GM23248 (cell line): Measurements from ENCODE around the gene NOL9. TPM values are rescaled to one million over a fixed set of nuclear protein-coding genes. Genes with fewer than 3 reads are reported as not detected.

Experiments used
- DNase-seq: peaks from one replicate; pipeline ENCODE4 v3.0.0-alpha.2; 2015
- H2AFZ ChIP-seq: fragments of 200-600 bp; sonication (generic); 2 replicates; pipeline ENCODE4 v1.6.1; 2016; ENCODE audit warnings: antibody characterized with exemption
- H3F3A ChIP-seq: fragments of 200-600 bp; sonication (generic); 2 replicates; pipeline ENCODE4 v1.6.1; 2016; ENCODE audit warnings: mild to moderate bottlenecking, antibody characterized with exemption, mixed run types; ENCODE audit not compliant: insufficient read depth
- H3K27ac ChIP-seq: fragments of 200-600 bp; sonication (generic); 2 replicates; pipeline ENCODE4 v1.5.1; 2016; ENCODE audit warnings: mild to moderate bottlenecking
- H3K27me3 ChIP-seq: fragments of 200-600 bp; sonication (generic); replicated peaks from 2 replicates; pipeline ENCODE4 v1.6.1; 2016; ENCODE audit warnings: mild to moderate bottlenecking; ENCODE audit not compliant: insufficient read depth
- H3K36me3 ChIP-seq: fragments of 200-600 bp; sonication (generic); 2 replicates; pipeline ENCODE4 v1.6.1; 2016; ENCODE audit warnings: low read depth, mild to moderate bottlenecking
- H3K4me1 ChIP-seq: fragments of 200-600 bp; sonication (generic); 2 replicates; pipeline ENCODE4 v1.6.1; 2016; ENCODE audit warnings: mild to moderate bottlenecking; ENCODE audit not compliant: insufficient read depth
- H3K4me2 ChIP-seq: fragments of 200-600 bp; sonication (generic); one replicate; pipeline ENCODE4 v1.6.1; 2016; ENCODE audit warnings: mild to moderate bottlenecking; ENCODE audit not compliant: unreplicated experiment
- H3K4me3 ChIP-seq: fragments of 200-600 bp; sonication (generic); 2 replicates; pipeline ENCODE4 v1.5.1; 2016; ENCODE audit warnings: mild to moderate bottlenecking
- H3K79me2 ChIP-seq: fragments of 200-600 bp; sonication (generic); 2 replicates; pipeline ENCODE4 v1.6.1; 2016; ENCODE audit warnings: mild to moderate bottlenecking; ENCODE audit not compliant: insufficient read depth
- H3K9ac ChIP-seq: fragments of 200-600 bp; sonication (generic); 2 replicates; pipeline ENCODE4 v1.6.1; 2016; ENCODE audit warnings: mild to moderate bottlenecking
- H3K9me2 ChIP-seq: fragments of 200-600 bp; sonication (generic); 2 replicates; pipeline ENCODE4 v1.6.1; 2016; ENCODE audit warnings: mixed run types, mild to moderate bottlenecking, moderate library complexity; ENCODE audit not compliant: insufficient read depth
- H3K9me3 ChIP-seq: fragments of 200-600 bp; sonication (generic); one replicate; pipeline ENCODE4 v1.6.1; 2017; ENCODE audit warnings: low read depth
- H4K20me1 ChIP-seq: fragments of 200-600 bp; sonication (generic); 2 replicates; pipeline ENCODE4 v1.6.0; 2016; ENCODE audit not compliant: insufficient read depth
- EZH2 ChIP-seq: fragments of 200-600 bp; sonication (generic); IDR thresholded peaks from 2 replicates; pipeline ENCODE4 v1.6.1; 2018; ENCODE audit warnings: antibody characterized with exemption, mild to moderate bottlenecking; ENCODE audit not compliant: insufficient read depth, poor library complexity, severe bottlenecking
- EZH2phosphoT487 ChIP-seq: fragments of 200-600 bp; sonication (generic); IDR thresholded peaks from 2 replicates; pipeline ENCODE4 v1.6.1; 2018; ENCODE audit warnings: antibody characterized with exemption, moderate library complexity, mild to moderate bottlenecking, low read depth; ENCODE audit not compliant: insufficient read depth
- WGBS, 2 experiments: methylation state at CpG; one replicate each; pipeline ENCODE4 v1.1.6; 2015 to 2017; ENCODE audit warnings: low lambda C conversion rate in 2 of 2, low coverage in 1 of 2; ENCODE audit errors: missing lambda C conversion rate in 2 of 2; 5-methylcytosine and 5-hydroxymethylcytosine counted together
- in situ Hi-C: fragments of 300-500 bp; cut with MboI; formaldehyde crosslinking; loops from 2 replicates; pipeline ENCODE4 v1.15.0; 2020
- polyA plus RNA-seq: library from polyadenylated mRNA; unstranded; fragments of >200 nt; fragmentation: Nextera tagmentation; extraction: Ambion mirVana; gene quantifications from 2 replicates; pipeline ENCODE4 v1.2.1, GENCODE V29; 2016
- total RNA-seq: library from RNA; depleted of rRNA; stranded (reverse); fragments of >200 nt; shearing (Covaris generic); gene quantifications from 2 replicates; pipeline ENCODE4 v1.2.3, GENCODE V29; 2014

Gene NOL9
- total and polyA plus RNA-seq, 2 experiments from 2014 or later = 13.0 to 27.8 TPM

- H2AFZ ChIP-seq = no peak overlapping the region
- peaks cover 22% of the 10 kb centered on the region for H3K36me3 ChIP-seq
- WGBS, 2 experiments = 76 to 78% methylated on average over 10 of the region's 10 CpGs
- H3K27ac ChIP-seq = peak overlapping the region; percentile 48
- H3K79me2 ChIP-seq = peaks cover 20% of the 10 kb centered on the region
- H3K4me3 ChIP-seq = no peak overlapping the region
- peak overlapping the region; percentile 34 for H3K4me2 ChIP-seq
- peak; percentile 29 for DNase-seq
- no peak for TF ChIP-seq EZH2phosphoT487
- TF ChIP-seq EZH2 = no peak
- peaks cover 29% of the 10 kb centered on the region for H3F3A ChIP-seq
- H4K20me1 ChIP-seq = no peaks in the 10 kb centered on the region
- no peaks in the 10 kb centered on the region for H3K9me2 ChIP-seq
- no peaks in the 10 kb centered on the region for H3K27me3 ChIP-seq
- in situ Hi-C loops = no loop called here
- no peaks in the 10 kb centered on the region for H3K9me3 ChIP-seq
- H3K9ac ChIP-seq = peak overlapping the region; percentile 2; the same call in 1 of the 2 replicates
- peaks cover 6% of the 10 kb centered on the region for H3K4me1 ChIP-seq
These were observed 8.8 kb downstream of the NOL9 start for GRCh38 chr1:6545276-6546112.

GRCh38 chr1:6544831-6545230 lies 9.5 kb downstream of the NOL9 start:
- Histone ChIP-seq H4K20me1 (no peaks in the 10 kb centered on the region), H3K36me3 (peaks cover 22% of the 10 kb centered on the region), H3K27ac (peak overlapping the region; percentile 48), H3K9ac (peak overlapping the region; percentile 2; the same call in 1 of the 2 replicates), H3K4me3 (no peak overlapping the region), H3K4me1 (peaks cover 6% of the 10 kb centered on the region), H3K79me2 (peaks cover 15% of the 10 kb centered on the region; the same call in 1 of the 2 replicates), H3K9me2 (no peaks in the 10 kb centered on the region), H3K4me2 (peak overlapping the region; percentile 34), H3K9me3 (no peaks in the 10 kb centered on the region), H2AFZ (no peak overlapping the region), H3K27me3 (no peaks in the 10 kb centered on the region), H3F3A (peaks cover 30% of the 10 kb centered on the region)
- DNase-seq = peak; percentile 67
- WGBS, 2 experiments = 22 to 29% methylated on average over 3 of the region's 3 CpGs
- in situ Hi-C loops = no loop called here
- TF ChIP-seq EZH2phosphoT487 (no peak), EZH2 (no peak)

- peaks cover 20% of the 10 kb centered on the region for H3K79me2 ChIP-seq
- H3K27me3 ChIP-seq = no peaks in the 10 kb centered on the region
- peaks cover 19% of the 10 kb centered on the region for H3F3A ChIP-seq
- WGBS, 2 experiments = 36 to 40% methylated on average over 3 of the region's 3 CpGs
- H3K27ac ChIP-seq = peak overlapping the region; percentile 46
- peak overlapping the region; percentile 30 for H3K4me2 ChIP-seq
- peak overlapping the region; percentile 13; the same call in 1 of the 2 replicates for H3K9ac ChIP-seq
- no peak overlapping the region for H2AFZ ChIP-seq
- in situ Hi-C loops = no loop called here
- H4K20me1 ChIP-seq = no peaks in the 10 kb centered on the region
- H3K9me2 ChIP-seq = no peaks in the 10 kb centered on the region
- DNase-seq = peak; percentile 57
- H3K9me3 ChIP-seq = no peaks in the 10 kb centered on the region
- no peak overlapping the region for H3K4me3 ChIP-seq
- H3K4me1 ChIP-seq = peaks cover 5% of the 10 kb centered on the region
- H3K36me3 ChIP-seq = peaks cover 14% of the 10 kb centered on the region; the same call in 1 of the 2 replicates
- TF ChIP-seq EZH2phosphoT487 (no peak), EZH2 (no peak)
These were observed 15.4 kb downstream of the NOL9 start for GRCh38 chr1:6538956-6539355.

- no peak for DNase-seq
- no peak overlapping the region for H3K4me2 ChIP-seq
- peaks cover 20% of the 10 kb centered on the region; the same call in 1 of the 2 replicates for H3K36me3 ChIP-seq
- no peaks in the 10 kb centered on the region for H3K9me2 ChIP-seq
- H2AFZ ChIP-seq = no peak overlapping the region
- peaks cover 20% of the 10 kb centered on the region for H3K79me2 ChIP-seq
- H3F3A ChIP-seq = peaks cover 19% of the 10 kb centered on the region
- H3K27me3 ChIP-seq = no peaks in the 10 kb centered on the region
- H4K20me1 ChIP-seq = no peaks in the 10 kb centered on the region
- no peak overlapping the region for H3K27ac ChIP-seq
- in situ Hi-C loops = no loop called here
- no peak overlapping the region for H3K4me3 ChIP-seq
- H3K9ac ChIP-seq = no peak overlapping the region
- peaks cover 5% of the 10 kb centered on the region for H3K4me1 ChIP-seq
- no peaks in the 10 kb centered on the region for H3K9me3 ChIP-seq
- TF ChIP-seq EZH2 = no peak
- TF ChIP-seq EZH2phosphoT487 = no peak
- WGBS, 2 experiments = 73 to 100% methylated on average over 4 to 5 of the region's 5 CpGs
These were observed 18.0 kb downstream of the NOL9 start for GRCh38 chr1:6536291-6536690.
